Testis (tissue), 3 donors: ENCODE measurements around the gene DTNA. TPM values are rescaled to one million over a fixed set of nuclear protein-coding genes. Genes with fewer than 3 reads are reported as not detected.

ENCODE experiments used
- DNase-seq: peaks from one replicate; pipeline ENCODE4 v3.0.0-alpha.2; 2019
- H3K27ac ChIP-seq, 2 donors: fragments of 200-600 bp; sonication (generic); one replicate each; pipeline ENCODE4 v1.5.1; 2019
- H3K27me3 ChIP-seq: fragments of 200-600 bp; sonication (generic); one replicate; pipeline ENCODE4 v1.5.1; 2019
- H3K36me3 ChIP-seq: fragments of 200-600 bp; sonication (generic); one replicate; pipeline ENCODE4 v1.5.1; 2017; ENCODE audit warnings: low read depth; ENCODE audit errors: missing control alignments
- H3K4me1 ChIP-seq: fragments of 200-600 bp; sonication (generic); one replicate; pipeline ENCODE4 v1.5.1; 2019
- H3K4me3 ChIP-seq, 2 donors: fragments of 200-600 bp; sonication (generic); one replicate each; pipeline ENCODE4 v1.5.1; 2017 to 2019
- H3K9me3 ChIP-seq: fragments of 200-600 bp; sonication (generic); one replicate; pipeline ENCODE4 v1.5.1; 2017
- CTCF ChIP-seq, 3 experiments: fragments of 450-650 bp in 2 of 3; fragments of 200-600 bp in 1 of 3; sonication (generic) in 1 of 3; IDR thresholded peaks; one replicate each; pipeline ENCODE4 v1.5.1; 2016 to 2019; ENCODE audit warnings: antibody characterized with exemption in 3 of 3, mild to moderate bottlenecking in 2 of 3, moderate library complexity in 1 of 3
- POLR2A ChIP-seq: fragments of 450-650 bp; IDR thresholded peaks from one replicate; pipeline ENCODE4 v1.6.1; 2017; ENCODE audit warnings: antibody characterized with exemption, mild to moderate bottlenecking, moderate library complexity
- WGBS, 2 donors: methylation state at CpG; one replicate each; pipeline ENCODE4 v1.1.5; 2018; 5-methylcytosine and 5-hydroxymethylcytosine counted together
- intact Hi-C: fragments of 100-400 bp; cut with DNase I; formaldehyde crosslinking; loops from one replicate; pipeline ENCODE4 v1.15.1; 2023; ENCODE audit warnings: low total_unique reads
- polyA plus RNA-seq: library from polyadenylated mRNA; stranded (reverse); fragments of 350-450 nt; fragmentation: Illumina TruSeq; extraction: RNeasy Lipid Tissue Mini Kit (QIAGEN cat#74804); gene quantifications from one replicate; pipeline ENCODE4 v1.2.3, GENCODE V29; 2014; ENCODE audit warnings: low read depth, low replicate concordance; ENCODE audit not compliant: insufficient read depth
- total RNA-seq, 2 donors: library from RNA; depleted of rRNA; stranded (reverse); fragments of >200 nt; gene quantifications; one replicate each; pipeline ENCODE4 v1.2.3, GENCODE V29; 2016

Gene DTNA
- total and polyA plus RNA-seq, 3 donors from 2014 or later: 18.9 to 96.0 (median 69.1) TPM

- WGBS, 2 donors: 67 to 81% methylated on average over 7 of the region's 7 CpGs
- no peaks in the 10 kb centered on the region for H3K27me3 ChIP-seq
- no peaks in the 10 kb centered on the region for H3K4me1 ChIP-seq
- H3K27ac ChIP-seq: no peak overlapping the region
- no peaks in the 10 kb centered on the region for H3K9me3 ChIP-seq
- intact Hi-C loops: no loop called here
- TF ChIP-seq POLR2A (no peak), CTCF (IDR thresholded peaks at IDR 0.05) (no peak)
- no peak overlapping the region for H3K4me3 ChIP-seq
- DNase-seq: no peak
- no peaks in the 10 kb centered on the region for H3K36me3 ChIP-seq
These were observed 110.4 kb downstream of the DTNA start for GRCh38 chr18:34820360-34821065.

- no peaks in the 10 kb centered on the region for H3K27me3 ChIP-seq
- no peak for TF ChIP-seq CTCF (IDR thresholded peaks at IDR 0.05)
- no peak for TF ChIP-seq POLR2A
- no peaks in the 10 kb centered on the region for H3K4me1 ChIP-seq
- 85 to 92% methylated on average over 6 of the region's 6 CpGs for WGBS, 2 donors
- no peaks in the 10 kb centered on the region for H3K36me3 ChIP-seq
- no peaks in the 10 kb centered on the region for H3K9me3 ChIP-seq
- DNase-seq: no peak
- intact Hi-C loops: no loop called here
- no peak overlapping the region for H3K4me3 ChIP-seq
- no peak overlapping the region for H3K27ac ChIP-seq
These were observed 111.6 kb downstream of the DTNA start for GRCh38 chr18:34821669-34822210.

GRCh38 chr18:34828093-34828492 is 118.0 kb downstream of the DTNA start:
- Histone ChIP-seq H3K36me3 (no peaks in the 10 kb centered on the region), H3K4me3 (no peak overlapping the region), H3K27me3 (no peaks in the 10 kb centered on the region), H3K27ac (no peak overlapping the region), H3K4me1 (no peaks in the 10 kb centered on the region), H3K9me3 (no peaks in the 10 kb centered on the region)
- WGBS, 2 donors: 90 to 98% methylated on average over 2 of the region's 2 CpGs
- DNase-seq: no peak
- TF ChIP-seq CTCF (IDR thresholded peaks at IDR 0.05) (no peak), POLR2A (no peak)
- intact Hi-C loops: no loop called here

GRCh38 chr18:34834897-34835296 is 124.8 kb downstream of the DTNA start:
- H3K27ac ChIP-seq: no peak overlapping the region
- no peaks in the 10 kb centered on the region for H3K9me3 ChIP-seq
- H3K4me1 ChIP-seq: peaks cover 3% of the 10 kb centered on the region
- DNase-seq: no peak
- H3K27me3 ChIP-seq: no peaks in the 10 kb centered on the region
- H3K4me3 ChIP-seq: no peak overlapping the region
- no peak for TF ChIP-seq POLR2A
- TF ChIP-seq CTCF (IDR thresholded peaks at IDR 0.05): no peak
- intact Hi-C loops: no loop called here
- H3K36me3 ChIP-seq: no peaks in the 10 kb centered on the region
- 51 to 54% methylated on average over 2 of the region's 2 CpGs for WGBS, 2 donors

- H3K4me1 ChIP-seq: peaks cover 3% of the 10 kb centered on the region
- WGBS, 2 donors: 78 to 85% methylated on average over 3 of the region's 3 CpGs
- H3K4me3 ChIP-seq: no peak overlapping the region
- H3K27me3 ChIP-seq: no peaks in the 10 kb centered on the region
- no peaks in the 10 kb centered on the region for H3K9me3 ChIP-seq
- no peaks in the 10 kb centered on the region for H3K36me3 ChIP-seq
- DNase-seq: no peak
- no peak overlapping the region for H3K27ac ChIP-seq
- TF ChIP-seq POLR2A (no peak), CTCF (IDR thresholded peaks at IDR 0.05) (no peak)
- intact Hi-C loops: no loop called here
These were observed 125.4 kb downstream of the DTNA start for GRCh38 chr18:34835466-34835865.
